HL-60/S4 treated with retinoic acid at 250 ng/mL for 4 days and 3 days (cell line): Measurements from ENCODE around the gene RCOR3.
"Not testable (repeated sequence)": the region's sequence is repeated elsewhere in the genome, so short reads cannot be mapped to it uniquely, and the experiment has no call there.

Experiments
- in situ Hi-C: fragments of 300-500 bp; cut with MboI; formaldehyde crosslinking; loops from 2 replicates; pipeline ENCODE4 v1.7.0; 2022; ENCODE audit warnings: low sequenced_read_pairs

Gene RCOR3

DNA sequence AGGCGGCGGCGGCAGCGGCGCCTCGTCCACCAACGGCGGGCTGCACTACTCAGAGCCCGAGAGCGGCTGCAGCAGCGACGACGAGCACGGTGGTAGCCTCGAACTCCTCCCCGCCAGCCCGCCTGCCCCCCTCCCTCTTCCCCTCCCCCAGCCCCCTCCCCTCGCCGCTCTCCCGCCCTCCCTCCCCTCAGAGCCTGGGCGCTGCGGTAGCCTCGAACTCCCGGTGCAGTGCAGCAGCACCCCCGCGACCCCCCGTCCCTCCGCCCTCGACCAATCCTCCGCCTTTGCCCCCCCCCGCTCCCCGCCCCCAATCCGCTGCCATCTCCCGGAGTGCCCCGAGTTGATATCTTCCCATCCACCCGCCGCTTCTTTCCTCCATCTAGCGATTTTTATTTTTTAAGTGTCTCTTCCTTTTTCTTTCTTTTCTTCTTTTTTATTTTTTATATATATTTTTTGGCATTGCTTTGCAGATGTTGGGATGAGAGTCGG, 516 bp downstream of the RCOR3 start:
- in situ Hi-C loops, result no loop called here

DNA sequence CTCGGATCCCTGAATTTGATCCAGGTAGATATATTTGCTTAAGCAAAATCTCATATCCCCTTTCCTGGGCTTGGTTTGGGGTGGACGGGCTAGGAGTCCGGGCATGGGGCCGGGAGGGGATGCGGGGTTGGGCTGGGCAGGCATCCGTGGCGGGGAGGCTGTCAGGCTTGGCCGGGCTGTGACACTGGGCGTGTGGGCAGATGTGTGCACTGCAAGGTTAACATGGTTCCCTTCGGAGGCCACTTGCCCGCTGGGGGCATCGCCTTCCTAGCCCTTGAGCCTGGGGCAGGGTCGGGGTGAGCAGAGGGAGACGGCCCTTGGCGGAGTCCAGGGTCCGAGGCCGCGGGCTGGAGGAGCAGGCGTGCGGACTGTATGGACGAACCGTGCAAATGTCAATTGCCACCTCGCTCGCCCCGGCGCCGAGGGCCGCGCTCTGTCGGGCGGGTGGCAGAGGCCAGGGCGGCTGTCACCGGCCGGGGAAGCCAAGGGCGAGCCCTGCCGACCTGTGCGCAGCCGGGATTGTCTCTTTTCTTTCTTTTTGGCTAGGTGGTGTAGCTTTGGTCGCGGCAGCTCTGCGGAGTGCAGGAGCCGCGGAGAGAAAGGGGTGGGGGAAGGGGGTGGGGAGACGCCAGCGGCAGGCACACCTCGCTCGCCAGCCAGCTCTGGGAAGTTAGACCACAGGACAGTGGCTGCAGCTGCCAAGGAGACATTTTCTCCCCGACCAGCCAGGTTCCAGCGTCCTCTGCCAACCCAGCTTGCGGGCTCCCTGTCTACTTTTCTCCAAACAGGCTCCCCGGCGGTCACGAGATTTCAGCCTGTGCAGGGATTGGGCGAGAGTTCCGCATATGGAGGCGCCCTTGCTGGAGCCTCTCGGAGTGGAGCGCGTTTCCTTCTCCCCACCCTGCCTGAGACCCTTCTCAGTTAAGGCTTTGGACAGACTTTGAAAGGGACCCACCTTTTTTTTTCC, 1.3 kb downstream of the RCOR3 start:
- in situ Hi-C loops, result no loop called here

DNA sequence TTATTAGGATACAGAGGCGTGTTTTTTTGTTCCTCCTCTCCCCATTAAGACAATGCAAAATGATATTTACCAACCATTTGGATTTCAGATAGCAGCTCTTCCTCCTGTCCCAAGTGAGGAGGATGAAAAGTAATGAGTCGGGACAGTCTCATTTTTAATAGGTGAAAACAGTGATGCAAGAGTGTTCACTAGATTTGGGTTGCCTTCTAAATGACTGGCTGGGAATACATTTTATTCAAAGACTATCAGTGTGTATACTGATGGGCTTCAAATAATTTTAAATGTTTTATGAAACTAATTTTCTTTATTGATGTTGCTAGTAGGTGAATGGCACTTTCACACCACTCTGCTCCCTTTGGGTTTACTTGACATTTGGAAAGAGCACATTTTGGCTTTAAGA, 2.1 kb downstream of the RCOR3 start:
- in situ Hi-C loops, result no loop called here

DNA sequence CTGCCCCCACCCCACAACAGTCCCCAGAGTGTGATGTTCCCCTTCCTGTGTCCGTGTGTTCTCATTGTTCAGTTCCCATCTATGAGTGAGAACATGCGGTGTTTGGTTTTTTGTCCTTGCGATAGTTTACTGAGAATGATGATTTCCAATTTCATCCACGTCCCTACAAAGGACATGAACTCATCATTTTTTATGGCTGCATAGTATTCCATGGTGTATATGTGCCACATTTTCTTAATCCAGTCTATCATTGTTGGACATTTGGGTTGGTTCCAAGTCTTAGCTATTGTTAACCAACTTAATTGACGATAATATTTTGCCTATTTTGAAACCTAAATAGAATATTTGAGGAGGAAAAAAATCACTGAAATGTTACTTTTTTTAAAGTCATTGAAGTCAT, 3.9 kb downstream of the RCOR3 start:
- in situ Hi-C loops, result not testable (repeated sequence)

DNA sequence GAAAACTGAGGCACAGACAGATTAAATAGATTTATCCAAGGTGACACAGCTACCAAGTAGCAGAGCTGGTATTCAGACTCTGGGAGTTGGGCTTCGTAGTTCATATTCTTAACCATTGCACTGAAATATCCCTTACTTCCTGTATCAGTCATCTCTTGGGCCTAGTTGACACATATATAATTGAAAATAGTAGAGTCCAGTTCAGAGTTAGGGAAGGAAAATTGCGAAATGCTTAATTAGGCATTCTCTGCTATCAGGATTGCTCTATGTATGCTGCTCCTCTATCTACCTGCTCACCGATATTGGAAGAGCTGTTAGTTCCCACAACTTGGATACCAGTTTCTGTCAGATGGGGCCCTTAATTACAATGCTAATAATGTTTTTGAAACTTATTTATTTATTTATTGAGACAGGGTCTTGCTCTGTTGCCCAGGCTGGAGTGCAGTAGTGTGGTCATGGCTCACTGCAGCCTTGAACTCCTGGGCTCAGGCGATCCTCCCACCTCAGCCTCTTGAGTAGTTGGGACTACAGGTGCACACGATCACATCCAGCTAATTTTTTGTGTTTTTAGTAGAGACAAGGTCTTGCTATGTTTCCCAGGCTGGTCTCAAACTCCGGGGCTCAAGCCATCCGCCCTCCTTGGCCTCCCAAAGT, 8.2 kb downstream of the RCOR3 start:
- in situ Hi-C loops, result no loop called here

DNA sequence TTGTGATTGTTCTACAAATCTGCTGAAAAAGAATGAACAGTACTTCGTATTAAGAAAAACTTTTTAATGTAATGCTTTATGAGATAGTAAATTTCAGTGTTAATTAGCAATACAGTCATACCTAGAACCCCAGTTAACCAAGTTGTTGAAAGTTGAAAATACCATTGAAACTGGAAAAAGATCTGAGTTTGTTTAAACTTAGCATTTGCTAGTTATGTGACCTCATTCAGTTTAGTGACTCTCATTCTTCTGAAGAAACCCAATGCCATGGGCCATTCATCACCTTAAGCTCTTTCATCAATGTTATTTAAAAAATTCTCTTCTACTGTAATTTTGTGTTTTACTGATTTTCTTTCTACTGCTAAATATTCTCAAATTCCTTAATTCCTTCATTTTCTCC, 20.2 kb downstream of the RCOR3 start:
- in situ Hi-C loops, result no loop called here

DNA sequence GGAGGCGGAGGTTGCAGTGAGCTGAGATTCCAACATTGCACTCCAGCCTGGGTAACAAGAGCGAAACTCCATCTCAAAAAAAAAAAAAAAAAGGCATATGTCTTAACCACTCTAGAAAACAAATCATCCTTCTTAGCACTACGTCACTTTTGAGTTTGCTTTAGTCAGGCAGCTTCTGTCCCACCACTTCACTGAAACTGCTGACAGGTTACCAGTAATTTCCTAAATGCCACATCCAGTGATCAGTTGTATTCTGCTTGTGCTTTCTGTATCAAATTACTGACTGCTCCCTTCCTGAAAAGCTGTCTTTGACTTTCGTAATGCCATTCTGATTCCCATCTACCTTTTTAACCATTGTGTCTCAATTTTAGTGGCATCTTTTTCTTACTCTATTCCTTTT, 21.7 kb downstream of the RCOR3 start:
- in situ Hi-C loops, result no loop called here

DNA sequence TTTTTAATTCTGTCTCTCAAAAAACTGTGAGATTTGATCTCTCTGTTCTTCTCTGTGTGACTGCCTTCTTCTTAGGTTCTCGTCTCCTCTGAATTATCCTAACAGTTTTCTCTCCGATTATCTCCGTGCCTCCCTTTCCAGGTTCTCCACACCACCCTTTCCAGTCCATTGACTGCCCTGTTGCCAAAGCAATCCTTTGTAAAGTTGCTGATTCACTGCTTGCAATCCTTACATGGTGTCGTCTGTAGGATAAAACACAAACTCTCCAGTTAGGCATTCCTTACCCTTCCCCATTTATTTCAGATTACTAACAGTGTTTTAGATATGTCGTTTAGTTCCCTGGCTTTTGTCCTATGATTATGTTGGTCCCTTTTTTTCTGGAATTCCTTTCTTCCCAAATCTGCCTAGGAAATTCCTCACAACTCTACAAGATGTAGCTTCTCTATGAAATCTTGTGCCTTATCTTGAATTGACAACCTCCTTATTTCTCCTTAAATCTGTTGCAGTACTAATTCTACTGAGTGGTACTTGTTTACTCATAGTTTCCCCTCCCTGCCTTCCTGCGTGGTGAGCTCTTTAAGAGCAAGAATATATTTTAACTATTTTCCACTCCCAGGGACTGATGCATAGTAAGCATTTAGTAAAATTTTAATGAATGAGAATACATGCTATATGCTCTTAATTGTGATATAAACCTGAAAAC, 22.3 kb downstream of the RCOR3 start:
- in situ Hi-C loops, result no loop called here

DNA sequence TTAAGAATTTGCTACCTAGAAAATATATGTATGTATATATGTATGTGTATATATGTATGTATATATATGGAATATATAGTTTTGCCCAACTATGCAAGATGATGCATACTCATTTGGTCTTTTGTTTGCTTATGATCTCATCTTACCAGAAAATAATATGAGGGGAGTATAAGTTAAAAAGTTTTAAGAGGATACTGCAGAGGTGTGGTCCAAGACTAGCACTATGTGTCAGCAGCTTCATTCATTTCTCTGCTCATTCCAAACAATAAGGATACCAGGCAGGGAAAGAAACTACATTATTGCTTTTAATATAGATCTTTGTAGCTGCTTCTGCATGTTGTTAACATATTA, 22.8 kb downstream of the RCOR3 start:
- in situ Hi-C loops, result no loop called here

DNA sequence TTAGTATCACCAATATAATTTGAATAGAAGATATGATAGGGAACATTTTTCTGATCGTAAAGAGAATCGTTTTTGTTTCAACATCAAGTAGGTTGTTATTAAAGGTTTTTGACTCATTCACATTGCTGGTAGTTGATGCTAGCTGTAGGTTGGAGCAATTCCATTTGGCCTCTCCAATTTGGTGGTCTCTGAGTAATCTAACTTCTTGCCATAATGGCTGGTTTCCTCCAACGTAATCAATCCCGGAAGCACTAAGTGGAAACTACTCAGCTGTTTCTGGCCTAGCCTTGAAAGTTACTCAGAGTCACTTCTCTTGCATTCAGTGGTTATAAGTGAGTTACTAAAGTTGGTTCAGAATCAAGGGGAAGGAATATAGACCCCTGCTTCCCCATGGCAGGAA, 26.0 kb downstream of the RCOR3 start:
- in situ Hi-C loops, result no loop called here

DNA sequence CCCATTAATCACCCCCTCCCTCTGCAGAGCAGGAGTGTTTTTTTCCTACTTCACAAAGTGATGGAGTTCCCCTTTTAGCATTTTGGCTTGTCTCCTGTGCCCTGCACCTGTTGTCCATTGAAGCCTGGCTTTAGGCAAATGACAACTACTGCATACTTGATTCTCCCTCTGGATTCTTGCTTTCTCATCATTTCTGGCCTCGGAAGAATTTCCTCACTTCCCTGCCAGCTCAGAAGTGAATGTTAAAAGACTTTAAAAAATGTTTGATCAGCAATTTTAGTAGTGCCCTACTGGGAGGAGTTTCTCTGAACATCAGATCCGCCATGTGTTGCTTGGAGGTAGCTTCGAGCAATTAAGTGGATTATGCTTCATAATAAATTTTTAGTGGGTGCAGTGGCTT, 28.1 kb downstream of the RCOR3 start:
- in situ Hi-C loops, result no loop called here

DNA sequence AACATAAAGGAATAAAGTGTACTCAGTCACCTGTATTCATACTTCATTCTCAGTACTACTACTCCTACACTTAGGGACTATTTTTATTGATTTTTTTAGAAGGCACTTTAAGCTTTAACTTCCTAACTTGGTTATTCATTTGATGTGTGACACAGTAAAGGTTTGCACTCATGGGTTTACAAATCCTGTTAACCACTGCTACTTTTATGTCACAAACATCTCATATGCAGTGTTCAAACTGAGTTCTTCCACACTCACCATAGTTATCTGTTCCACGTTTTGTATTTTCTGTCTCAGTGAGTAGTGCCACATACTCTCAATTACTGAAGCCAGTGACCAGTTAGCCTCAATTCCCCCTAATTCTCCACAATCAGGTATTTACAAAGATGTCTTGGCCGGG, 33.2 kb downstream of the RCOR3 start:
- in situ Hi-C loops, result no loop called here

DNA sequence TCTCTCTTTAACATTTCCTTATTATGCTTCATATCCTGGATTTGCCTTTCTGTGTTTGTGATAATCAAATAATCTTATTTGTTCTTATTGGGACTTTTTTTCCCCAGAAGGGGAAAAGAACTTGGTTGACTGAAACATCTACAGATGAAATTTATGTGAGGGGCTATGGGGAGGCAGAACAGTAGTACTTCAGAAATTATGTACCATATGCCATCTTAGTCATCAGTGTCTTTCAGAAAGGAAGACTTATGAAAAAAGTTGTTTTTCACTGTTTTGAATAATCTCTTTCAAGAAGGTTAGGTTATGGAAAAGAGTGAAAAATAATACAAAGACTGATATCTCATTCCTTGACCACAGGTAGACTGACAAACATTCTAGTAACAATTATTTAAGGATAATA, 37.2 kb downstream of the RCOR3 start:
- in situ Hi-C loops, result no loop called here

DNA sequence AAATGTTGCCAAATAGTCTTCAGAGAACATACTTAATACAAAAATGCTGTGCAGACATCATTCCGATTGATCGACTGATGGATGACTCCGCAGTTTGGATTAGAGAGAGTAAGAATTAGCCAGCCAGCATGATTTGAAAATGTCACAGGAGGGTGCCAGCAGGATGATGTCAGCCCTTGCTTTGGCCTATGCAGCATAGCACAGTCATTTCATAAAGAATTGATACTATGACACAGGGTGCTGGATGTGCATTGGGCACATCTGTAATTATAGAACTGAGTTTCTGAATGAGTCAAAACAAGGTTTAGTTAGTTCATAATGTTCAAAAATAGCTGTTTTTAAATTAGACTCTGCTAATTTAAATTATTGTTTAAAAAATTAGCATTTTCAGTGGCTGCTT, 45.9 kb downstream of the RCOR3 start:
- in situ Hi-C loops, result no loop called here

DNA sequence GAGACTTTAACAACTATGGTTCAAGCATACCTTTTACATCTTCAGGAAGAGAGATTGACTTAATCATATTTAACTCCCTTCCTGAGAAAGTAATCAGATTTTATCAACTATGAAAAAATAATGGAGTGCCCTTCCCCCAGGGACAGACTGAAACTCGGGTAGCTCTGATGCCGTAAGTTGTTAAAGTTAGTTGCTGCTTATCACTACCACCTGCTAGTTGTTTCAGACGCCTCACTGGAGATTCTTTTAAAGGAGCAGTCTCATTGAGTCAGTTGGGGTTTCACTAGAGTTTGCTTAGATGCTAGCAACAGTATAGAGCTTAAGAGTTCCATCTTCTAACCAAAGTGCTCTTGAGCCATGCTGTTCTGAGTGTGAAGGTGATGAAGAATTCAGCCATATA, 50.5 kb downstream of the RCOR3 start:
- in situ Hi-C loops, result no loop called here

DNA sequence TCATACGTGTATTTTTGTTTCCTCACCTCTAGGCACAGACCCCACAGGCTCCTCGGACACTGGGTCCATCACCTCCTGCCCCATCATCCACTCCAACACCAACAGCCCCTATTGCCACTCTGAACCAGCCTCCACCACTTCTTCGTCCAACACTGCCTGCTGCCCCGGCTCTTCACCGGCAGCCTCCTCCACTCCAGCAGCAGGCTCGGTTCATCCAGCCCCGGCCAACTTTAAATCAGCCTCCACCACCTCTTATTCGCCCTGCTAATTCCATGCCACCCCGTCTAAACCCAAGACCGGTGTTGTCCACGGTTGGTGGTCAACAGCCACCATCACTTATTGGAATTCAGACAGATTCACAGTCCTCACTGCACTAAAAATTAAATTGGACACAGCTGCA, 54.2 kb downstream of the RCOR3 start:
- in situ Hi-C loops, result no loop called here

DNA sequence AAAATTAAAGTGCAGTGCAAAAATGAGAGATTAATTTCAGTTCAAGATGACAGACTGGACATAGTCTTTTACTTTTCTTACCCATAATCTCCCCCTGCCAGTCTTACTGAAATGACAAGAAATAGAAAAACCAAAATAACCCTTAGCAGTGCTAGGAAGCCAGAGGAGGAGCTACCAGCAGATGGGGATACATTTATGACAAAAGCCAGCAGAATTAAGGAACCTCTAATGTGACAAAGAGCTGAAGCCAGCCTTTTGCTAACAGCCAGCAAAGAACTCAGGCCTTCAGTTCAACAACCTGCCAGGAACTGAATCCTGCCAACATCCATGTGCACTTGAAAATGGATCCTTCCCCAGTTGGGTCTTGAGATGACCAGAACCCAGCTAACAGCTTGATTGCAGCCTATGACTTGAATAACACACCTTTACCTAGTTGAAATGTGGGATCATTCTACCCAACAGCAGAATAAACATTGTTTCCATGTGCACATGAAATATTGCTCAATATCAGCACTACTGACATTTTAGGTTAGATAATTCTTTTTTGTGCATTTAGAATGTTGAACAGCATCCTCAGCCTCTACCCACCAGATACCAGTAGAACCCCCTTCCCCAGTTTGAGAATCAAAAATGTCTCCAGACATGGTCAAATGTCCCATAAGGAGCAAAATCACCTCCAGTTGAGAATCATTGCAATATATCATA, 59.6 kb downstream of the RCOR3 start:
- in situ Hi-C loops, result no loop called here

DNA sequence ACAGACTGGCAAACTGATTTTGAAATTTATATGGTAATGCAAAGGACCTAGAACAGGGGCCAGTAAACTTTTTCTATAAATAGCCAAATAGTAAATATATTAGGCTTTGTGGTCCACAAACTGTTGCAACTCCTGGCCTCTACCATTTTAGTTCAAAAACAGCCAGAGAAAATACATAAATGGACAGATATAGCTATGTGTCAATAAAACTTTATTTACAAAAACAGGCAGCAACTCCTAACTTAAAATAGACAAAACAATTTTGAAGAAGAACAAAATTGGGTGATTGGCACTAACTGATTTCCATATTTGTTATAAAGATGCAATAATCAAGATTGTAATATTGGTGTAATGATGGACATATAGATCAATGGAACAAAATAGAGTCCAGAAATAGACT, 60.7 kb downstream of the RCOR3 start:
- in situ Hi-C loops, result loop anchor here (10.0 kb wide), 1 partner anchor 335 kb away; no protein-coding TSS in a partner anchor

DNA sequence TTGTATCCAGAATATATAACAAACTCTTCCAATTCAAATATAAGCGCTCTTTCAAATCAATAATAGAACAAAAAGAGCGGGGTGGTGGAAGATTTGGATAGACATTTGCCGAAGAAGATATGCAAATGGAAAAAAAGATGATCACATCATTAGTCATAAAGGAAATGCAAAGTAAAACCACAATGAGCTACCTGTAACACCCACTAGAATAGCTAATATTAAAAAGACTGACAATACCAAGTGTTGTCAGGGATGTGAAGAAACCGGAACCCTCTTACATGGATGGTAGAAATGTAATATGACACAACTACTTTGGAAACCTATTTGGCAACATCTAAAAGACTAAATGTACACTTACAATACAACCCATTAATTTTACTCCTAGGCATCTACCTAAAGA, 61.8 kb downstream of the RCOR3 start:
- in situ Hi-C loops, result loop anchor here (10.0 kb wide), 1 partner anchor 334 kb away; no protein-coding TSS in a partner anchor

DNA sequence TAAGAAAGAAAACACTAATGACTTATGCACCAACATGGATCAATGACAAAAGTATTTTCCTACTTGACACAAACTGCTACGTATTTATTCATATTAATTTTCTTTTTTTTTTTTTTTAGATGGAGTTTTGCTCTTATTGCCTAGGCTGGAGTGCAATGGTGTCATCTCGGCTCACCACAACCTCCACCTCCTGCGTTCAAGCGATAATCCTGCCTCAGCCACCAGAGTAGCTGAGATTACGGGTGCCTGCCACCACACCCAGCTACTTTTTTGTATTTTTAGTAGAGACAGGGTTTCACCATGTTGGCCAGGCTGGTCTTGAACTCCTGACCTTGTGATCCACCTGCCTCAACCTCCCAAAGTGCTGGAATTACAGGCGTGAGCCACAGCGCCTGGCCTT, 62.5 kb downstream of the RCOR3 start:
- in situ Hi-C loops, result loop anchor here (10.0 kb wide), 1 partner anchor 333 kb away; no protein-coding TSS in a partner anchor
